Astrocyte (in vitro differentiated cells and primary cell): ENCODE measurements around the gene UVRAG. TPM values are rescaled to one million over a fixed set of nuclear protein-coding genes. Genes with fewer than 3 reads are reported as not detected.

Experiments used
- DNase-seq: peaks from one replicate; pipeline ENCODE4 v3.0.0-alpha.2; 2010; ENCODE audit warnings: low read depth
- FAIRE-seq: peaks from 2 replicates; lab custom pipeline; 2011; peaks lifted over from hg19 to GRCh38; lab: Jason Lieb, UNC
- H2AFZ ChIP-seq: 2 replicates; pipeline ENCODE4 v1.6.0; 2012; ENCODE audit warnings: low read depth, low read length, inconsistent platforms
- H3K27ac ChIP-seq: 2 replicates; pipeline ENCODE4 v1.5.1; 2011; ENCODE audit warnings: low read depth, low read length, inconsistent platforms
- H3K27me3 ChIP-seq: 2 replicates; pipeline ENCODE4 v1.6.0; 2011; ENCODE audit warnings: low read length, inconsistent platforms; ENCODE audit not compliant: insufficient read depth
- H3K36me3 ChIP-seq: 2 replicates; pipeline ENCODE4 v1.5.1; 2011; ENCODE audit warnings: low read length, inconsistent platforms; ENCODE audit not compliant: insufficient read depth
- H3K4me1 ChIP-seq: 2 replicates; pipeline ENCODE4 v1.5.1; 2011; ENCODE audit warnings: low read length, inconsistent platforms; ENCODE audit not compliant: insufficient read depth
- H3K4me2 ChIP-seq: 2 replicates; pipeline ENCODE4 v1.6.0; 2012; ENCODE audit warnings: low read length, inconsistent platforms
- H3K4me3 ChIP-seq: 2 replicates; pipeline ENCODE4 v1.5.1; 2011; ENCODE audit warnings: low read depth, mild to moderate bottlenecking, low read length, inconsistent platforms; ENCODE audit not compliant: insufficient read depth
- H3K79me2 ChIP-seq: 2 replicates; pipeline ENCODE4 v1.6.0; 2012; ENCODE audit warnings: mild to moderate bottlenecking, low read length, inconsistent platforms; ENCODE audit not compliant: insufficient read depth
- H3K9ac ChIP-seq: 2 replicates; pipeline ENCODE4 v1.6.0; 2012; ENCODE audit warnings: mild to moderate bottlenecking, low read length, inconsistent platforms
- H3K9me3 ChIP-seq: 2 replicates; pipeline ENCODE4 v1.5.1; 2012; ENCODE audit warnings: low read depth, mild to moderate bottlenecking, low read length, inconsistent platforms; ENCODE audit not compliant: insufficient read depth
- H4K20me1 ChIP-seq: 2 replicates; pipeline ENCODE4 v1.6.0; 2012; ENCODE audit warnings: low read length, inconsistent platforms; ENCODE audit not compliant: insufficient read depth
- H3K27ac Mint-ChIP-seq: one replicate; pipeline ENCODE4 v1.8.0; 2021; ENCODE audit warnings: mild to moderate bottlenecking, mixed read lengths; ENCODE audit not compliant: unreplicated experiment
- H3K27me3 Mint-ChIP-seq: one replicate; pipeline ENCODE4 v1.8.0; 2021; ENCODE audit warnings: low read depth, mixed read lengths; ENCODE audit not compliant: unreplicated experiment
- H3K36me3 Mint-ChIP-seq: one replicate; pipeline ENCODE4 v1.8.0; 2021; ENCODE audit warnings: low read depth, mixed read lengths; ENCODE audit not compliant: unreplicated experiment
- H3K4me1 Mint-ChIP-seq: one replicate; pipeline ENCODE4 v1.8.0; 2021; ENCODE audit warnings: low read depth, mixed read lengths; ENCODE audit not compliant: unreplicated experiment
- H3K4me3 Mint-ChIP-seq: one replicate; pipeline ENCODE4 v1.8.0; 2021; ENCODE audit warnings: mild to moderate bottlenecking, moderate library complexity, mixed read lengths; ENCODE audit not compliant: unreplicated experiment
- H3K9me3 Mint-ChIP-seq: one replicate; pipeline ENCODE4 v1.8.0; 2021; ENCODE audit warnings: mild to moderate bottlenecking, mixed read lengths; ENCODE audit not compliant: unreplicated experiment
- CTCF ChIP-seq: IDR thresholded peaks from 2 replicates; pipeline ENCODE4 v1.5.1; 2011; ENCODE audit warnings: low read depth, mild to moderate bottlenecking, inconsistent platforms, low read length, moderate library complexity; ENCODE audit not compliant: insufficient read depth
- EZH2 ChIP-seq: IDR thresholded peaks from 2 replicates; pipeline ENCODE4 v1.6.1; 2012; ENCODE audit warnings: mild to moderate bottlenecking, low read length, inconsistent platforms; ENCODE audit not compliant: insufficient read depth
- total RNA-seq: library from RNA; stranded (reverse); gene quantifications from 2 replicates; pipeline ENCODE4 v1.2.1, GENCODE V29; 2021

The UVRAG gene
- total RNA-seq, 1 donor from 2014 or later, result 15.3 TPM

GRCh38 chr11:76026862-76027261, 211.9 kb downstream of the UVRAG start:
- H3K9me3 ChIP-seq, result no peaks in the 10 kb centered on the region
- no peaks in the 10 kb centered on the region for H3K27me3 ChIP-seq
- H3K27me3 Mint-ChIP-seq, result no peaks in the 10 kb centered on the region
- H2AFZ ChIP-seq, result no peak overlapping the region
- no peak overlapping the region for H3K4me3 Mint-ChIP-seq
- FAIRE-seq (no peak), DNase-seq (no peak)
- H3K36me3 ChIP-seq, result no peaks in the 10 kb centered on the region
- H3K4me3 ChIP-seq, result no peak overlapping the region
- H3K36me3 Mint-ChIP-seq, result peaks cover 15% of the 10 kb centered on the region
- peaks cover 9% of the 10 kb centered on the region for H3K9me3 Mint-ChIP-seq
- H4K20me1 ChIP-seq, result no peaks in the 10 kb centered on the region
- no peak overlapping the region for H3K9ac ChIP-seq
- peak overlapping the region; percentile 3 for H3K27ac ChIP-seq
- no peaks in the 10 kb centered on the region for H3K79me2 ChIP-seq
- peak overlapping the region; percentile 79 for H3K27ac Mint-ChIP-seq
- H3K4me1 Mint-ChIP-seq, result peaks cover 77% of the 10 kb centered on the region
- H3K4me1 ChIP-seq, result peaks cover 61% of the 10 kb centered on the region
- TF ChIP-seq CTCF, result no peak
- TF ChIP-seq EZH2, result no peak
- H3K4me2 ChIP-seq, result no peak overlapping the region

GRCh38 chr11:76030286-76030685, 215.3 kb downstream of the UVRAG start:
- no peak overlapping the region for H3K9ac ChIP-seq
- no peaks in the 10 kb centered on the region for H3K9me3 ChIP-seq
- H3K36me3 ChIP-seq, result no peaks in the 10 kb centered on the region
- peak overlapping the region; percentile 66 for H3K27ac ChIP-seq
- H4K20me1 ChIP-seq, result no peaks in the 10 kb centered on the region
- no peak for TF ChIP-seq CTCF
- TF ChIP-seq EZH2, result no peak
- DNase-seq, result peak; percentile 96
- H3K27me3 Mint-ChIP-seq, result no peaks in the 10 kb centered on the region
- no peak overlapping the region for H3K4me3 Mint-ChIP-seq
- FAIRE-seq, result no peak
- peaks cover 13% of the 10 kb centered on the region for H3K36me3 Mint-ChIP-seq
- H3K27ac Mint-ChIP-seq, result peak overlapping the region; percentile 22
- no peak overlapping the region for H3K4me3 ChIP-seq
- peaks cover 7% of the 10 kb centered on the region for H3K9me3 Mint-ChIP-seq
- no peak overlapping the region for H2AFZ ChIP-seq
- peak overlapping the region; percentile 64 for H3K4me2 ChIP-seq
- no peaks in the 10 kb centered on the region for H3K27me3 ChIP-seq
- peaks cover 40% of the 10 kb centered on the region for H3K4me1 ChIP-seq
- no peaks in the 10 kb centered on the region for H3K79me2 ChIP-seq
- H3K4me1 Mint-ChIP-seq, result peaks cover 55% of the 10 kb centered on the region

GRCh38 chr11:76030968-76031590, 216.1 kb downstream of the UVRAG start:
- Histone ChIP-seq H4K20me1 (no peaks in the 10 kb centered on the region), H3K4me3 (no peak overlapping the region), H2AFZ (no peak overlapping the region), H3K27me3 (no peaks in the 10 kb centered on the region), H3K4me2 (peak overlapping the region; percentile 64), H3K79me2 (no peaks in the 10 kb centered on the region), H3K9ac (peak overlapping the region; percentile 6), H3K4me1 (peaks cover 32% of the 10 kb centered on the region), H3K27ac (peak overlapping the region; percentile 66), H3K36me3 (no peaks in the 10 kb centered on the region), H3K9me3 (no peaks in the 10 kb centered on the region)
- FAIRE-seq, result no peak
- H3K4me1 Mint-ChIP-seq, result peaks cover 47% of the 10 kb centered on the region
- DNase-seq, result no peak
- no peak overlapping the region for H3K4me3 Mint-ChIP-seq
- H3K27me3 Mint-ChIP-seq, result no peaks in the 10 kb centered on the region
- TF ChIP-seq CTCF, result no peak
- no peak for TF ChIP-seq EZH2
- peaks cover 7% of the 10 kb centered on the region for H3K9me3 Mint-ChIP-seq
- peak overlapping the region; percentile 22 for H3K27ac Mint-ChIP-seq
- H3K36me3 Mint-ChIP-seq, result peaks cover 13% of the 10 kb centered on the region
